ENCODE measurements around the gene SRPRB.

Gene SRPRB

GRCh38 chr3:133797396-133798105 lies 8.1 kb upstream of the SRPRB start:
- DNase-seq (ENCODE audit: low read depth in 1 of 2, low spot score in 1 of 2) = no peak

GRCh38 chr3:133799794-133800585 lies 5.6 kb upstream of the SRPRB start:
- Histone ChIP-seq H3K27ac (replicated peaks) (no peak overlapping the region), H3K27me3 (ENCODE audit: insufficient read depth, poor library complexity, severe bottlenecking) (no peaks in the 10 kb centered on the region), H3K4me3 (replicated peaks; ENCODE audit: insufficient read depth, low read length) (no peak overlapping the region)
- DNase-seq (ENCODE audit: low read depth in 1 of 2, low spot score in 1 of 2) = peak; percentile 54 to 61
- TF ChIP-seq POLR2AphosphoS5 (IDR thresholded peaks at IDR 0.05; ENCODE audit: low read depth) (no peak), GABPA (IDR thresholded peaks at IDR 0.05; ENCODE audit: low read depth) (no peak), SPI1 (IDR thresholded peaks at IDR 0.05; ENCODE audit: borderline replicate concordance, low read depth) (no peak; the same call in 1 of the 2 replicates), CTCF (IDR thresholded peaks at IDR 0.05; ENCODE audit: insufficient read depth, low read length) (no peak), REST (IDR thresholded peaks at IDR 0.05; ENCODE audit: insufficient replicate concordance, low read depth) (no peak)

More at GRCh38 chr3:133797396-133798105, 8.1 kb upstream of the SRPRB start:
- Histone ChIP-seq H3K4me3 (replicated peaks; ENCODE audit: insufficient read depth, low read length) (no peak overlapping the region), H3K27ac (replicated peaks) (no peak overlapping the region), H3K27me3 (ENCODE audit: insufficient read depth, poor library complexity, severe bottlenecking) (no peaks in the 10 kb centered on the region)
- TF ChIP-seq REST (IDR thresholded peaks at IDR 0.05; ENCODE audit: insufficient replicate concordance, low read depth) (no peak), SPI1 (IDR thresholded peaks at IDR 0.05; ENCODE audit: borderline replicate concordance, low read depth) (no peak), CTCF (IDR thresholded peaks at IDR 0.05; ENCODE audit: insufficient read depth, low read length) (no peak), POLR2AphosphoS5 (IDR thresholded peaks at IDR 0.05; ENCODE audit: low read depth) (no peak), GABPA (IDR thresholded peaks at IDR 0.05; ENCODE audit: low read depth) (no peak)

GRCh38 chr3:133803469-133803868 lies 2.1 kb upstream of the SRPRB start:
- no peak overlapping the region for H3K4me3 ChIP-seq (replicated peaks; ENCODE audit: insufficient read depth, low read length)
- H3K27me3 ChIP-seq (ENCODE audit: insufficient read depth, poor library complexity, severe bottlenecking) = no peaks in the 10 kb centered on the region
- H3K27ac ChIP-seq (replicated peaks) = no peak overlapping the region
- peak in 1 of 2 experiments; percentile 47 for DNase-seq (ENCODE audit: low read depth in 1 of 2, low spot score in 1 of 2)
- TF ChIP-seq CTCF (IDR thresholded peaks at IDR 0.05; ENCODE audit: insufficient read depth, low read length) (no peak), SPI1 (IDR thresholded peaks at IDR 0.05; ENCODE audit: borderline replicate concordance, low read depth) (peak; percentile 68; the same call in 1 of the 2 replicates)

Data from HL-60 (cell line).